Endothelial cell of umbilical vein (primary cell): Measurements from ENCODE around the gene MEOX1.

Experiments
- CTCF ChIP-seq, 2 donors: IDR thresholded peaks; 1 replicate in 1 of 2; 2 replicates in 1 of 2; pipeline ENCODE4 v1.5.1; 2011; ENCODE audit warnings: low read length in 2 of 2, mild to moderate bottlenecking in 2 of 2, moderate library complexity in 2 of 2, control low read depth in 1 of 2, inconsistent platforms in 1 of 2, low read depth in 1 of 2; ENCODE audit not compliant: insufficient read depth in 1 of 2; ENCODE audit errors: extremely low read depth in 1 of 2
- EZH2 ChIP-seq: IDR thresholded peaks from 2 replicates; pipeline ENCODE4 v1.6.1; 2012; ENCODE audit warnings: borderline replicate concordance, low read depth, mild to moderate bottlenecking, moderate library complexity, low read length, inconsistent platforms; ENCODE audit not compliant: severe bottlenecking
- FOS ChIP-seq: IDR thresholded peaks from 2 replicates; pipeline ENCODE4 v1.6.1; 2011; ENCODE audit warnings: mild to moderate bottlenecking, low read length, moderate library complexity, borderline replicate concordance; ENCODE audit not compliant: insufficient read depth
- GATA2 ChIP-seq: IDR thresholded peaks from 2 replicates; pipeline ENCODE4 v1.7.0; 2011; ENCODE audit warnings: low read depth, mild to moderate bottlenecking, moderate library complexity, mixed read lengths, low read length; ENCODE audit not compliant: insufficient read length, insufficient read depth
- MYC ChIP-seq: IDR thresholded peaks from one replicate; pipeline ENCODE4 v1.6.1; 2011; ENCODE audit warnings: mild to moderate bottlenecking, low read depth, low read length
- POLR2A ChIP-seq: IDR thresholded peaks from 2 replicates; pipeline ENCODE4 v1.6.1; 2012; ENCODE audit warnings: low read depth, mild to moderate bottlenecking, control low read depth, low read length
- POLR2AphosphoS5 ChIP-seq: IDR thresholded peaks from 2 replicates; pipeline ENCODE4 v1.6.1; 2012; ENCODE audit warnings: low read depth, mild to moderate bottlenecking, control low read depth, low read length, moderate library complexity; ENCODE audit not compliant: insufficient read depth
- TF ChIP-seq, protein P1 (sequence below): IDR thresholded peaks from 2 replicates; pipeline ENCODE4 v1.6.1; 2011; ENCODE audit not compliant: insufficient read depth, insufficient read length

DNA sequence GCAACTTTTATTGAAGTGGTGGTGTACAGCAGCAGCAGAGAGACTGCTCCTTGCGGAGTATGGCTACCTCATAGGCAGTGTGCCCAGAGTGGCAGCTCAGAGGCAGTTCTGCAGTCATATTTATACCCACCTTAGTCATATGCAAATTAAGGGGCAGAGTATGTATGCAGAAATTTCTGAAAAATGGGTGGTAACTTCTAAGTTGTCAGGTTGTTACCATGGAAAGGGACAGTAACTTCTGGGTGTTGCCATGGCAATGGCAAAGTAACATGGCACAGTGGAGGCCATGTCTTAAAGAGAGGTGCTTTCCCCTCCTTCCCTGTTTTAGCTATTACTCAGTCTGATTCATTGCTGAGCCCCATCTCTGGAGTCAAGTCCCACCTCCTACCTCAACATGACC, 53.4 kb downstream of the MEOX1 start:
- TF ChIP-seq CTCF (IDR thresholded peaks at IDR 0.05; ENCODE audit: extremely low read depth in 1 of 2, insufficient read depth in 1 of 2, low read depth in 1 of 2, low read length in 2 of 2): no peak
- TF ChIP-seq POLR2A: no peak
- no peak for TF ChIP-seq POLR2AphosphoS5
- TF ChIP-seq MYC: no peak
- TF ChIP-seq, protein P1, sequence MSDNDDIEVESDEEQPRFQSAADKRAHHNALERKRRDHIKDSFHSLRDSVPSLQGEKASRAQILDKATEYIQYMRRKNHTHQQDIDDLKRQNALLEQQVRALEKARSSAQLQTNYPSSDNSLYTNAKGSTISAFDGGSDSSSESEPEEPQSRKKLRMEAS: no peak
- TF ChIP-seq EZH2: no peak
- no peak for TF ChIP-seq GATA2
- no peak for TF ChIP-seq FOS
